ENCODE results near the gene SLC17A1. TPM values are rescaled to one million over a fixed set of nuclear protein-coding genes. Genes with fewer than 3 reads are reported as not detected.

SLC17A1 gene
- total RNA-seq, 2 donors from 2014 or later: not detected

- TF ChIP-seq CTCF (IDR thresholded peaks at IDR 0.05): no peak
- intact Hi-C loops (cut with DNase I): no loop called here
- H3K36me3 ChIP-seq: no peaks in the 10 kb centered on the region
- no peak overlapping the region for H3K9ac ChIP-seq (ENCODE audit: low read depth in 2 of 2, low read length in 2 of 2)
- no peaks in the 10 kb centered on the region for H3K27me3 ChIP-seq
- H3K27ac ChIP-seq: peak overlapping the region; percentile 32
- H3K9me3 ChIP-seq: no peaks in the 10 kb centered on the region
- peaks cover 4% of the 10 kb centered on the region for H3K4me1 ChIP-seq
- DNase-seq: peak; percentile 24
- H3K4me3 ChIP-seq: no peak overlapping the region
Measured at GRCh38 chr6:25743868-25744267, 88.0 kb downstream of the SLC17A1 start.

- Histone ChIP-seq H3K4me1 (no peaks in the 10 kb centered on the region), H3K27me3 (no peaks in the 10 kb centered on the region)
- intact Hi-C loops (cut with DNase I): no loop called here
Measured at GRCh38 chr6:25735261-25735660, 96.6 kb downstream of the SLC17A1 start.

More at GRCh38 chr6:25735261-25735660, 96.6 kb downstream of the SLC17A1 start:
- Histone ChIP-seq H3K36me3 (no peaks in the 10 kb centered on the region), H3K4me3 (no peak overlapping the region), H3K9me3 (no peaks in the 10 kb centered on the region), H3K9ac (ENCODE audit: low read depth in 2 of 2, low read length in 2 of 2) (no peak overlapping the region), H3K27ac (no peak overlapping the region)
- DNase-seq: no peak
- no peak for TF ChIP-seq CTCF (IDR thresholded peaks at IDR 0.05)

Other genes with a start within 250 kb of the SLC17A1 start
- 1 to 10 TPM; 4.6 to 8.1 TPM for gene SCGN, start 179.8 kb downstream of the SLC17A1 start, total RNA-seq
- 10 to 100 TPM; 11.3 to 27.7 TPM for gene SLC17A4, start 77.3 kb downstream of the SLC17A1 start, total RNA-seq
- not detected for gene SLC17A3, start 42.2 kb upstream of the SLC17A1 start, total RNA-seq
- gene SLC17A2, start 98.6 kb upstream of the SLC17A1 start, total RNA-seq: not detected
- 10 to 100 TPM in 1 of 2 donors, 1 to 10 TPM in 1; 9.7 to 13.4 TPM for gene TRIM38, start 130.8 kb upstream of the SLC17A1 start, total RNA-seq

All from colonic mucosa (tissue), 4 donors.